Chondrocyte (in vitro differentiated cells): ENCODE data around the gene LASP1NB.

Source experiments
- DNase-seq: peaks from one replicate; pipeline ENCODE4 v3.0.0; 2021; ENCODE audit warnings: mixed read lengths, low spot score
- H3K27ac Mint-ChIP-seq: one replicate; pipeline ENCODE4 v1.8.0; 2021; ENCODE audit warnings: mild to moderate bottlenecking, moderate library complexity, mixed read lengths; ENCODE audit not compliant: unreplicated experiment
- H3K27me3 Mint-ChIP-seq: 2 replicates; pipeline ENCODE4 v1.8.0; 2021; ENCODE audit warnings: low read depth, mixed read lengths
- H3K36me3 Mint-ChIP-seq: 2 replicates; pipeline ENCODE4 v1.8.0; 2021; ENCODE audit warnings: low read depth, mixed read lengths
- H3K4me1 Mint-ChIP-seq: 2 replicates; pipeline ENCODE4 v1.8.0; 2021; ENCODE audit warnings: low read depth, mild to moderate bottlenecking, mixed read lengths
- H3K4me3 Mint-ChIP-seq: one replicate; pipeline ENCODE4 v1.8.0; 2021; ENCODE audit warnings: mild to moderate bottlenecking, moderate library complexity, mixed read lengths; ENCODE audit not compliant: unreplicated experiment
- H3K9me3 Mint-ChIP-seq: 2 replicates; pipeline ENCODE4 v1.8.0; 2021; ENCODE audit warnings: low read depth, mixed read lengths
- CTCF ChIP-seq: fragments of 200-600 bp; sonication (generic); IDR thresholded peaks from 2 replicates; pipeline ENCODE4 v1.5.0; 2021; ENCODE audit warnings: antibody characterized with exemption, mild to moderate bottlenecking, moderate library complexity

LASP1NB gene

GRCh38 chr17:38900978-38901656 lies 24.3 kb upstream of the LASP1NB start:
- H3K4me1 Mint-ChIP-seq, result peaks cover 58% of the 10 kb centered on the region
- no peak for DNase-seq
- no peaks in the 10 kb centered on the region for H3K9me3 Mint-ChIP-seq
- H3K27ac Mint-ChIP-seq, result peak overlapping the region; percentile 85
- no peaks in the 10 kb centered on the region for H3K27me3 Mint-ChIP-seq
- TF ChIP-seq CTCF, result no peak
- peaks cover 36% of the 10 kb centered on the region for H3K36me3 Mint-ChIP-seq
- H3K4me3 Mint-ChIP-seq, result no peak overlapping the region

GRCh38 chr17:38903404-38903803 lies 22.0 kb upstream of the LASP1NB start:
- Mint-ChIP-seq H3K4me1 (peaks cover 47% of the 10 kb centered on the region), H3K27me3 (no peaks in the 10 kb centered on the region), H3K36me3 (peaks cover 29% of the 10 kb centered on the region), H3K4me3 (no peak overlapping the region), H3K27ac (peak overlapping the region; percentile 22), H3K9me3 (no peaks in the 10 kb centered on the region)
- no peak for DNase-seq
- TF ChIP-seq CTCF, result no peak

- H3K4me3 Mint-ChIP-seq, result no peak overlapping the region
- no peaks in the 10 kb centered on the region for H3K9me3 Mint-ChIP-seq
- no peak for TF ChIP-seq CTCF
- no peak for DNase-seq
- peaks cover 26% of the 10 kb centered on the region for H3K36me3 Mint-ChIP-seq
- H3K27ac Mint-ChIP-seq, result no peak overlapping the region
- no peaks in the 10 kb centered on the region for H3K27me3 Mint-ChIP-seq
- peaks cover 37% of the 10 kb centered on the region for H3K4me1 Mint-ChIP-seq
These were observed 20.5 kb upstream of the LASP1NB start for GRCh38 chr17:38904892-38905291.

GRCh38 chr17:38905375-38905774 lies 20.0 kb upstream of the LASP1NB start:
- no peak overlapping the region for H3K4me3 Mint-ChIP-seq
- DNase-seq, result no peak
- no peak for TF ChIP-seq CTCF
- peaks cover 26% of the 10 kb centered on the region for H3K36me3 Mint-ChIP-seq
- no peaks in the 10 kb centered on the region for H3K9me3 Mint-ChIP-seq
- peaks cover 37% of the 10 kb centered on the region for H3K4me1 Mint-ChIP-seq
- no peaks in the 10 kb centered on the region for H3K27me3 Mint-ChIP-seq
- no peak overlapping the region for H3K27ac Mint-ChIP-seq

- TF ChIP-seq CTCF, result no peak
- DNase-seq, result no peak
- H3K4me3 Mint-ChIP-seq, result no peak overlapping the region
- no peaks in the 10 kb centered on the region for H3K27me3 Mint-ChIP-seq
- H3K36me3 Mint-ChIP-seq, result peaks cover 24% of the 10 kb centered on the region
- no peaks in the 10 kb centered on the region for H3K9me3 Mint-ChIP-seq
- peak overlapping the region; percentile 68 for H3K27ac Mint-ChIP-seq
- H3K4me1 Mint-ChIP-seq, result peaks cover 32% of the 10 kb centered on the region
These were observed 18.8 kb upstream of the LASP1NB start for GRCh38 chr17:38906460-38907228.
